Measurements from ENCODE around the gene ECE1. TPM values are rescaled to one million over a fixed set of nuclear protein-coding genes. Genes with fewer than 3 reads are reported as not detected.

The ECE1 gene
- total and polyA plus RNA-seq, 2 of the 8 experiments (the other 6 are each of a cell fraction or from before 2014, with no cell fraction given): 21.4 to 36.8 TPM

GRCh38 chr1:21339356-21340229 is 49.3 kb upstream of the ECE1 start:
- Histone ChIP-seq H3K9ac (replicated peaks in 1 of 4; ENCODE audit: extremely low read depth in 1 of 4, low read depth in 3 of 4, low read length in 3 of 4) (no peak overlapping the region), H2AFZ (ENCODE audit: low read length) (no peak overlapping the region), H2BK12ac (ENCODE audit: low read depth, low read length) (no peak overlapping the region), H3K23ac (ENCODE audit: insufficient read length) (no peak overlapping the region), H3K4me2 (ENCODE audit: insufficient read depth in 1 of 2, low read depth in 2 of 2, low read length in 2 of 2) (no peak overlapping the region), H2BK5ac (ENCODE audit: low read depth, low read length) (no peak overlapping the region), H4K8ac (ENCODE audit: extremely low read depth, insufficient read depth, low read length) (no peak overlapping the region), H4K20me1 (replicated peaks in 1 of 2; ENCODE audit: control insufficient read depth in 1 of 2, insufficient read depth in 2 of 2, low read length in 2 of 2) (peaks cover 12 to 34% of the 10 kb centered on the region in 2 experiments), H3K14ac (ENCODE audit: insufficient read length) (no peak overlapping the region), H3K23me2 (ENCODE audit: low read depth, low read length) (peaks cover 3% of the 10 kb centered on the region; the same call in 1 of the 2 replicates), H3K18ac (ENCODE audit: extremely low read depth, low read length) (no peak overlapping the region), H3K79me1 (ENCODE audit: low read depth, low read length) (0 out of 2 replicates have a peak, but pooled peaks cover 2% of the 10 kb centered on the region), H3K79me2 (ENCODE audit: control insufficient read depth in 1 of 2, insufficient read depth in 2 of 2, low read length in 2 of 2) (peaks cover 0 to 17% of the 10 kb centered on the region in 2 experiments; a peak in 2 of 4 replicates), H3K36me3 (ENCODE audit: control insufficient read depth in 2 of 4, insufficient read depth in 4 of 4, low read length in 3 of 4) (no peaks in the 10 kb centered on the region), H4K91ac (replicated peaks; ENCODE audit: insufficient read length, low read length) (no peak overlapping the region), H2BK20ac (ENCODE audit: low read length) (no peak overlapping the region), H3K56ac (replicated peaks; ENCODE audit: insufficient read length, low read depth, low read length) (no peak overlapping the region), H2BK15ac (ENCODE audit: low read length) (no peak overlapping the region), H3K27me3 (replicated peaks in 1 of 4; ENCODE audit: control insufficient read depth in 3 of 4, extremely low read depth in 1 of 4, insufficient read depth in 3 of 4, low read length in 3 of 4) (peaks cover 0 to 14% (median 10%) of the 10 kb centered on the region in 4 experiments; a peak in 6 of 7 replicates), H3K4me3 (ENCODE audit: extremely low read depth in 1 of 4, insufficient read depth in 2 of 4, low read depth in 3 of 4, low read length in 4 of 4) (no peak overlapping the region), H2AK5ac (ENCODE audit: low read depth, low read length) (no peak overlapping the region), H4K5ac (ENCODE audit: insufficient read length, low read depth, low read length) (no peak overlapping the region), H3K4me1 (replicated peaks in 1 of 4; ENCODE audit: control insufficient read depth in 3 of 4, insufficient read depth in 4 of 4, low read length in 3 of 4) (peaks cover 0 to 14% (median 9%) of the 10 kb centered on the region in 4 experiments; a peak in 6 of 7 replicates), H3K4ac (replicated peaks; ENCODE audit: insufficient read length, low read depth, low read length) (no peak overlapping the region), H3K9me3 (ENCODE audit: insufficient read depth in 2 of 2, low read depth in 1 of 2, low read length in 1 of 2) (no peaks in the 10 kb centered on the region), H3K27ac (ENCODE audit: low read depth, low read length) (no peak overlapping the region), H2BK120ac (replicated peaks; ENCODE audit: low read depth, low read length) (no peak overlapping the region)
- ChIA-PET CTCF (ENCODE audit: partially characterized antibody) (interaction anchor here (0.5 to 12.5 kb wide), 11 partner anchors 15 to 122 kb away, joined by 3 to 168 read pairs (median 12); no protein-coding TSS in a partner anchor), POLR2A (ENCODE audit: partially characterized antibody) (interaction anchor here (1.6 kb wide), 1 partner anchor 29 kb away, joined by 4 read pairs; no protein-coding TSS in a partner anchor)
- 78% methylated on average over 9 of the region's 9 CpGs; no CpG with 5 or more reads in 1 of the 2 experiments for WGBS, 2 experiments (ENCODE audit: extremely low coverage in 1 of 2, insufficient coverage in 1 of 2, insufficient read length in 1 of 2, insufficient replicate concordance in 2 of 2, low coverage in 1 of 2, low lambda C conversion rate in 2 of 2, missing lambda C conversion rate in 1 of 2)
- FAIRE-seq (no peak), DNase-seq (ENCODE audit: low read depth in 1 of 2, low spot score in 2 of 2) (no peak)
- no peak for TF ChIP-seq RFX5 (IDR thresholded peaks at IDR 0.05; ENCODE audit: borderline replicate concordance, low read depth, low read length)
- TF ChIP-seq ATF2 (IDR thresholded peaks at IDR 0.05; ENCODE audit: low read length): no peak
- no peak for TF ChIP-seq FOSL1 (IDR thresholded peaks at IDR 0.05; ENCODE audit: insufficient read depth, low read depth, low read length)
- TF ChIP-seq RAD21 (IDR thresholded peaks at IDR 0.05 in 1 of 2, conservative IDR thresholded peaks at IDR 0.05 in 1 of 2; ENCODE audit: low read depth in 2 of 2, low read length in 2 of 2): no peak
- no peak for TF ChIP-seq BACH1 (IDR thresholded peaks at IDR 0.05; ENCODE audit: low read length)
- TF ChIP-seq KDM5A (IDR thresholded peaks at IDR 0.05; ENCODE audit: low read length): no peak
- TF ChIP-seq SP1 (IDR thresholded peaks at IDR 0.05; ENCODE audit: low read depth, low read length): no peak
- no peak for TF ChIP-seq CHD2 (IDR thresholded peaks at IDR 0.05; ENCODE audit: low read length)
- TF ChIP-seq POU5F1 (IDR thresholded peaks at IDR 0.05; ENCODE audit: low read depth, low read length): no peak
